IPS-NIHi11 (cell line): Measurements from ENCODE around the gene RSBN1.

Experiments used
- DNase-seq: peaks from one replicate; pipeline ENCODE4 v3.0.0; 2012; ENCODE audit warnings: mixed read lengths, low spot score

RSBN1 gene

GRCh38 chr1:113812661-113813135 lies 422 bp upstream of the RSBN1 start:
- DNase-seq, result peak; percentile 50

DNA sequence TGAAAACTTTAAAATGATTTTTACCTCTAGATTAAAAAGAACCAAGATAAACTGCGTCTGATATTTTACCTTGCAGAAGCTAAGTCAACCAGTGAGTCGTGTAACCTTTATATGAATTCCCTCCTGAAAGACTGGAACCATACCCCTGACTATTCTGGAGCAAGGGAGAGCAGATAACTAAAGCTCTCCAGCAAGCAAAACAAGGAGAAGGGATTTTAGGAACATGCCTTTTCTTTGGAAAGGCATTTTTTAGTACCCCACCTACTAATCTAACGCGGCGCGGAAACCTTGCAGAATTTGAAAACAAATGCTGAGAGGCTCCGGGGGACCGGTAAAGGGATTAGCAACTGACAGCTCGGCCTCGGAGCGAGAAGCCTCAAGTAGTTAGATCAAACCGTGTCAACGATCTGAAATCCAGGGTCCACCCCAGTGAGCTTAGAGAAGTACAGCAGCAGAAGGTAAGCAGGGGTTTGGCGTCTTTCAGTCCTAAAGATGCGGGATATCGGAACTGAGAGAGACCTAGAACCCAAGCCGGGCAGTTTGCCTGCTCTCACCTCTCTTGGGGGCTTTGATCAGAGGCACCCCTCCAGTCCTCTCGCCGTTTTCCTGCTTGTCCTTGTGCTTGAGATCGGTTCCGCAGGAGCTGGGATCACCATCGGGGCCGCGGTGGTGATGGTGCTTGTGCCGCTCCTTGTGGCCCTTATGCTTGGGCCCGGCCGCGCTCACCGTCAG lies 954 bp downstream of the RSBN1 start:
- peak; percentile 31 for DNase-seq

- no peak for DNase-seq
Observed at GRCh38 chr1:113809670-113810602, 2.3 kb downstream of the RSBN1 start.

- DNase-seq, result no peak
Observed at GRCh38 chr1:113808450-113809195, 3.7 kb downstream of the RSBN1 start.

DNA sequence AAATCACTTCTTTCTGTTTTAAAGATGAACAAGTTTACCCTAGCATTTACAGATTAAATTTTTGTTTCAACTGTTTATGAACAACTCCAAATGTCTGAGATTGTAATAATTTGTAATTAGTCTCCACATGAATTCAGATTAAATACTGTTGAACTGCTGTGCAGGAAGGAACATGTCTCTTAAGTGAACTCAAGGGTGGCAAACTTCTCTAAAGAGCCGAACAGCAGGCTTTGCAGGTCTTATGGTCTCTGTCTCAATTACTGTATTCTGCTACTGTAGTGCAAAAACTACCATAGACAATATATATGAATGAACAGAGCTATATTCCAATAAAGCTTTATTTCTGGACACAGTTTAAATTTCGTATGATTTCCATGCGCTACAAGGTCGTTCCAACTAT lies 6.6 kb downstream of the RSBN1 start:
- DNase-seq, result no peak

DNA sequence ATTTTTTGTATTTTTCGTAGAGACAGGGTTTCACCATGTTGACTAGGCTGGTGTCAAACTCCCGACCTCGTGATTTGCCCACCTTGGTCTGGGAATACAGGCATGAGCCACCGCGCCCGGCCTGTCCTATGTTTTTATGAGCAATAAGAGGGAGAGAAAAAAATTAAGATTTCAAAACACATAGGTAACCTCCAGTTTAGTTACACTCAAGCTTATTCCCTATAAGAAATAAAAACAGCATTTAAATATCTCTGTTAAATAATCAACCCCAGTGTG lies 7.1 kb downstream of the RSBN1 start:
- DNase-seq, result no peak

DNA sequence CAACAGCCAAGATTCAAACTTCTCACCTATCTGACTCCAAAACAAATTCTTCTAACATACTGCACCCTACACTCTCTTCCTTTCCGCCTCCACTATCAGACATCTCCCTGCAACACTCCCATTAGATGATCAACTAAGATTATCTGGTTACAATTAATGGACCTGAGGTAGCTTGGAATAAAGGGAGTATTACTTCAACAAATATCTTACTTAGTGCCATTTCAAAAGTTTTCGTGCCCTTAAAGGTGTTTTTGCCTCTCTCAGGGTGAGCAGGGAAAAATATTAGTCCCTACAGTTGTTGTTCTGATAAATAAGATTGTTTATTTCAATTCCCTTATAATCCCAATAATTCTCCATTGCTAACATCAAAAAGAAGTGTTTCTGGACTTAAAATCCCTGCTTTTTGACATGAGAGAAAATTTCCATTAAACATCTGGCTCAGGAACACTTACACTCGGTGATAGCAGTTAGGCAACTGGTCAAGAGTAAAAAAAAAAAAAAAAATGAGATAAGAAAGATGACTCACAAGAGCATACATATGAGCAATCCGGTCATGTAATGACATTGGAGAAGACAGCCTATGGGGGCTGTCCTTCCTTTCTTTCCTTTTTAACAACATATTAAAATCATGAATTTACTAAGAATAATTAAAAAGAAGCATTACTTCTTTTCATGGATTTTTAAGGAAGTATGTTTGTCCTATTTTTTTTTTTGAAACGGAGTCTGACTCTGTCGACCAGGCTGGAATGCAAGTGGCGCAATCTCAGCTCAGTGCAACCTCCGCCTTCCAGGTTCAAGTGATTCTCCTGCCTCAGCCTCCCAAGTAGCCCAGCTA lies 7.6 kb downstream of the RSBN1 start:
- DNase-seq, result no peak

GRCh38 chr1:113802367-113803007 lies 9.8 kb downstream of the RSBN1 start:
- DNase-seq, result no peak

DNA sequence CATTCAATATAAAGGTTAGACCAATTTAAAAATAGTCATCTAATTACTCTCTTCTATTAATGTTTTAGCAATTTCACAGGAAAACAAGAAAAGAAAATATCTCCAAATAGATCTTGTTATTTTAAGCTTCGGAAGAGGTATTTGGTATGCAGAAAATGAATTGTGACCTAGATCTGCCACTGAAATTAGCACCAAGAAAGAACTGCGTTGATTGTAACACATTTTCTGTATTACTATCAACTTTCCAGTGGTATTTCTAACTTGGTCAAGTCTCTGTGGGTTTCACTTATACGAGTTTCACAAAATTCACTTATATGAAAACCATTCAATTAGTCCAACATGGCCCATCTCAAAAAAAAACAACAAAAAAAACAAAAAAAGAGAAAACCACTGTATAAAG lies 11.8 kb downstream of the RSBN1 start:
- no peak for DNase-seq

DNA sequence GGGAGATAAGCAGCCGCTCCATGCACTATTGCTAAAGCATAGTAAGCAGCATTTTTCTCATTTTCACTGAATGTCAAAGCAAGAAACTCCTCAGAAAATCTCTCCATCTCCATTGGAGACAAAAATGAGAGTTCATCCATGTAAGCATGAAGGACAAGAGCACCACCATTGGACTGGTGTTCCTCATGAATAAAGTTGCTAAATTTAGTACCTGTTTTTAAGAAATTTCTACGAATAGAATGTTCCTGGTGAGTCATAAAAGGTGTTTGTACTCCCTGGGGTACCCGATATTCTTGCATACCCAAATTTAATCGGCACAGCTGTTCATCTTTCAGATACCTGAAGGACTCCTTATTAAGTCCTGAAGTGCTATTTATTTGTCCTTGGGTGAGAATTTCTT lies 14.8 kb downstream of the RSBN1 start:
- DNase-seq, result no peak

DNA sequence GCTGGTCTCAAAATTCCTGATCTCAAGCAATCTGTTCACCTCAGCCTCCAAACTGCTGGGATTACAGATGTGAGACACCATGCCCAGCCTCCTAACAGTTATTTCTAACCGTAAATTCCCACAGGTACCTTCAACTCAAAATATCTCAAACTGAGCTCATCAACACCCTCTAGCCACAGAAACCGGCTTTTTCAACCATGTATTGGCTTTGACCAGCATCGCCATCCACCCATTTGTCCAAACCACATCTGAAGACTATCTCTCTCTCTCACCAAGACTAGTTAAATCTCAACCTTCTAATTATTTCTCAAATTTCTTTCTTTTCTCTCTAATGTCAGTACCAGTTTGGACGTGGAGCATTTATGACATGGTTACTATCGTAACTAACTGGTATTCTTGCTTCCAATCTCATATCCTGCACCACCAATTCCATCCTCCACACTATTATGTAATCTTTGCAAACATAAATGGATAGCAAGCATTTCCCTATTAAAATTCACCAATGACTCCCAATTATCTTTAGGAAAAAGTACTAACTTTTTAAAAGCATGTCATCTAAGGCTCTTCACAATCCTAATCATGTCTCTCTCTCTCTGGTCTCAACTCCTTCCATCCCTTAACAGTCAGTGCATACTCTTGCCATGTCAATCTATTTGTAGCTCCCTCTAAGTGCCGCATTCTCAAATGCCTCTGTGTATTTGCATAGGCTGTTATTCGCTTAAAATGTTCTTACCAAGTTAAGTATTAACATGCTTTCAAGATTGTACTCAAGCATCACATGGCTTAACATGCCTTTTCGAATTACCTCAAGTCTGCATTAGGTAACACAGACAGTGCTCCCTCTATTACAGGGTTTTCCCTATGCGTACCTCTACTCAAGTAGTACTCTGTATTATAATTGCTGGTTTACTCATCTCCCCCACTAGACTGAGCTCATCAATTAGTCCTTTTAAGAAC lies 18.1 kb downstream of the RSBN1 start:
- DNase-seq, result no peak

GRCh38 chr1:113792986-113793385 lies 19.3 kb downstream of the RSBN1 start:
- DNase-seq, result no peak

- DNase-seq, result no peak
Observed at GRCh38 chr1:113792471-113792870, 19.8 kb downstream of the RSBN1 start.

DNA sequence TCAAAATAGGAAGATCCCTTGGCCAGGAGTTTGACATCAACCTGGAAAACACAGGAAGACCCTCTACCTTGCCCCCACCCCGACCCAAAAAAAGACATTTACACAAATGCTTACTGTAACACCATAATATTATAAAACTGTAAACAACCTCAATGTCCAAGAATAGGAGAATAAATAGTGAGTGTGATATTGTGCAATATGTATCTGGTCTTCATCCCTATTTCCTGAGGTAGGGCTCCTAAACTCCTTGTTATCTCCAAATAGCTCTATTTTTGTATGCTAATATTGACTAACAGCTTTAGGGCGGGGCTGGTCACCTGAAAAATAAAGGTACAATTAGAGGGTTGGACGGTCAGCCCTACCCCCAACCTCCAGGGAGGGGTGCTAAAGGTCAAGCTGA lies 23.5 kb downstream of the RSBN1 start:
- DNase-seq, result no peak

GRCh38 chr1:113787663-113788062 lies 24.6 kb downstream of the RSBN1 start:
- no peak for DNase-seq

DNA sequence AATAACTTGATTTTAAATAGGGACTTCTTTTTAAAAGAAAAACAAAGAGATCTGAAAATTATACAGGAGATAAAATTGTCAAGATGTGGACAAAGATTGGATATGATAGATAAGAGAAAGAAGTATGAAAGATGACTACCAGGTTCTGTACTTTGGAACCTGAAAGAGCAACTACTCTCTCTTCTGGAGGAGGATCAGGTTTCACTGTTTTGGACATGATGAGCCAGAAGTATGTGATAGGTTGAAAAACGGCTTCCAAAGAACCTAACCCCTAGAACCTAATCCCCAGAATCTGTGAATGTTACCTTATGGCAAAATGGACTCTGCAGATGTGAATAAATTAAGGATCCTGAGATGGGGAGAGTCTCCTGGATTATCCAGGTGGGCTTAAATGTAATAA lies 26.2 kb downstream of the RSBN1 start:
- DNase-seq, result no peak

- DNase-seq, result no peak
Observed at GRCh38 chr1:113784104-113784779, 28.0 kb downstream of the RSBN1 start.

DNA sequence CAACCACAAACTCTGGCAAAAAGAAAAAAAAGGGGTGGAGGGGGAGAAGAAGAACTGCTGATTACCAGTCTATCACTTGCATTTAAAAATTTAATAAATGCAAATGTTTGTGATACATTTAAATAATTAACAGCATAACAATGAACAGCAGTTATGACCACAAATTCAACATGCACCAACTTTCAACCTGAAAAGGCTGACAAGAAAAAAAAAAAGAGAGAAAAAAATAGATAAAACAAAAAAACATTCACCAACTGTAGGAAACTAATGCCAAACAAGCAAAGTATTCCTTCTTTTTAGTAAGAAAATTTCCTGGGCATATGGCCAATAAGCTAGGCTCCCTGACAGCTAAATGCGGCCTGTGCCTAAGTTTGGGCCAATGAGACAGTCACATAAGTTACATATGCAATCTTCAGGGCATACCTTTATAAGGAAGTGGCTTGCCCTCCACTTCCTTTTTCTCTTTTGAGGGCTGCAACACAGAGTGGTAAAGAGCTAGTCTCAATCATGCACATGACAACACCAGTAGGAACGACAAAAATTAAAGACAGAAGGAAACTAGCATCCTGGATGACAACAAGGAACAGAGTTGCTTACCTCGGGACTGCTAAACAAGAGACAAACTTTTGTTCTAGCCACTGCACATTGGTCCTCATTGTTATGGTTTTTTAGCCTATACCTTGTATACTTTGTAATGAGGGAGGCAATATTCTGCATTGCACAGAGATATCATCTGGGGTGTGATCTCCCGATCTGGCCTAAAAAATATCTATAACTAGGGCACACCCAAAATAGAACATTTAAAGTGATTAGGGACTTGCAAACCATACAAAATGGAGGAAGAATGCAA lies 28.8 kb downstream of the RSBN1 start:
- peak; percentile 26 for DNase-seq

GRCh38 chr1:113782406-113782805 lies 29.9 kb downstream of the RSBN1 start:
- no peak for DNase-seq
